ENCODE data around the gene FIBCD1.

Gene FIBCD1

DNA sequence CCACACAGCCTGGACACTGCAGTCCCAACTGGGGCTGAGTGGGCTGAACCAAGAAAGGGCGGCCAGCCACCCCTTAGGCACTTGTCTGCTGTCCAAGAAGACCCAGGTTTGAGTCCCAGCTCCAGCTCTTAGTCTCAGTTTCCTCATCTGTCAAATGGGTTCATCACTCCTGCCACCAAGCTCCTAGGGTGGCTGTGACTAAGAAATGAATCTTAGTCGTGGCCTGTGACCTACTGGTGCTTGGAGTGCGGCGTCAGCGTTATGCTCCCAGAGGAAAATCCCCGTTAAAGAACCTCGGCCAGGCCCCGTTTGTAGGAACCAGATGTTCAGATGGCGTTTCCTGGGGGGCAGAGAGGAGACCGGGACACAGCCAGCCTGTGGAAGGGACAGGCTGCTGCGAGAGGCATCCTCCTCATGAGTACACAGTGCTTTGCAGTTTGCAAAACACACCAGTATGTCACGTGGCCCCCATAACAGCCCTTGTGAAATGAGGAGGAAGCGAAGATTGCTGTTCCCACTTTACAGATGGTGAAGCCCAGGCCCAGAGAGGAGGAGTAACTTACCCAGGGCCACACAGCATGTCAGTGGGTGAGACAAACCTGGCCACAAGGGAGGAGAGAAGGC, 3.3 kb downstream of the FIBCD1 start:
- DNase-seq: no peak

DNA sequence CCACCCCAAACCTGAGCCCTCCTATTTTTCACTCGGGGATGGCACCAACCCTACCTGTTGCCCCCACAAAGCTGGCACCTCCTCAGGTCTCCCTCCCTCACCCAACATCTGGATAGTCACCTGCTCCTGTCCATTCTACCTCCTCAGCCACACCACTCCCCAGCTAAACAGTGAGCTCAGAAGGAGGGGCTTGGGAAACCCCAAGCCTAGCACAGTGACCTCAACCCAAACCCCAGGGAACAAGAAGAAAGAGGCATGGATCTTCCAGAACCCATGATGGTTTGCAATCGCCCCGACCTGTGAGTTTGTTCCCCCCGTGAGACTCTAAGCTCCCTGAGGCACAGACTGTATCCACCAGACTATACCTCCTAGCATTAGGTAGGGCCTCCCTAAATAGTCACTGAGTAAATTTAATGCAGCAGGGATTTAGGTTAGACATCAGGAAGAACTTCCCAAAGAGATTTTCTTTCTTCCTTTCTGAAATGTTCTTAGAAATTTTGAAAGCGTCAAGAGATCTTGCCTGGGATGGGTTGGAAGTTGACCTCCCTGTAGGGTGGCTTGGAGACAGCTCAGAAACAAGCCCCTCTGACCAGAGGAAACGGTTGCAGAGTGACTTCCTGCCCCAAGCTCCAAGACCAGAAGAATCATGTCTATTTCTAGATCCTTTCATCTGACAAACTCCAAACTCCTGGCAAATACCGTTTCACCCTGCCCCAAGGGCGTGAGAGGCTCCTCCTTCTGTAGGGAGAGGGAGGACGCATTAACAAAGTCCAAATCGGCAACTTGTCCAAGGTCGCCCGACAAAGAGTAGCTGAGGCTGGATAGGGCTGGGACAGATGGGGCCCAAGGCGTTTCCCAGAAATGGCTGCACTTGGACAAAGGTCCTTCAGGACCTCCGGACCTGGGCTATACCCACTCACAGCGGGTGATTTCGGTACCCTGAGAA, 4.1 kb downstream of the FIBCD1 start:
- DNase-seq: no peak

DNA sequence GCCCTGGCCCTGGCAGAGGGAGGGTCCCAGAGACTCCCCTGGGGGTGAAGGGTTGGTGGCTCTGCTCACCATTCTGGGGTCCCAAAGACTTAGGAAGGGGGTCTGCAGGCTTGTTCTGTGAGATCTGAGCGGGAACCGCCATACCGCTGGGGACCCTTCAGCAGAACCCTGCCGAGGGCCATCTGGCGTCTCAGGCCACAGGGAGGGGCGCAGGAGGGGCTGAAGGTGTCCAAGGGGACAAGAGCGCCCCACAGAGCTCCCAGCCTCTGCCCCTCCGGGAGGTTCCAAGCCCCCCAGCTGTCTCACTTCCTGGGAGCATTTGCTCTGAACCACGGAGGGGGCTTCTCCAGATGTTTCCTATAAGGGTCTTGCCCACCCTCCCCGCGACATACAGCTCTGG, 4.8 kb downstream of the FIBCD1 start:
- DNase-seq: no peak

GRCh38 chr9:130933114-130934046, 5.7 kb downstream of the FIBCD1 start:
- DNase-seq: no peak

- no peak for DNase-seq
Measured at GRCh38 chr9:130932255-130933079, 6.6 kb downstream of the FIBCD1 start.

DNA sequence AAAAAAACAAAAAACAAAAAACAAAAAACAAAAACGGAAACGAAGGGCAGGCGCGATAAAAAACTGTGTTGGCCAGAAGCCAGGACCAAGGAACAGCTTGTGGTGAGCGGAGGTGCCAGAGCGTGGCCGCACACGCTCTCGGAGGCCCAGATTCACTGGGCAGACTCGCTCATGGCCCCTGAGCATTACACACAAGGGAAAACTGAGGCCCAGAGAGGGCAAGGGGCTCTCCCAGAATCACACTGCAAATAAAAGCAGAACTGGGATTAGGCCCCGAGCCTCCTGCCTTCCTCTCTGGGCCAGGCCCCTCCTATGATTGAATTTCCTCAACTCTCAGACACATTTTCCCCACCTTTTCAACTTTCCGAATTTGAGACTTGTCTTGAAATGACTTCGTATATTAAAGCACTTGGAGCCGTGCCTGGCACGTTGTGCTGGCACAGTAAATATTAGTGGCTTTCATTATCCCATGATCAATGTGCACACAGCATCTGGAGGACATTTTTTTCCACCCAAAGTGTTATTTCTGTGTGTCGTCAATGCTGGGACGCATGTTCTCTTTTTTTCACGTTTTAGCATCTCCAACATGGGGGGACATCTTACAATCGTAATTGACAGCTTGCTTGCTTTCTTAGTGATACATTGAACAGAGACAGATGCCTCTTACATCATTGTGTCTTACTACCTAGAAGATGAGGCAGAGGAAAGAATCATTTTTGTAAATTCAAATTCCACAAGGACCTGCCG, 7.4 kb downstream of the FIBCD1 start:
- no peak for DNase-seq

DNA sequence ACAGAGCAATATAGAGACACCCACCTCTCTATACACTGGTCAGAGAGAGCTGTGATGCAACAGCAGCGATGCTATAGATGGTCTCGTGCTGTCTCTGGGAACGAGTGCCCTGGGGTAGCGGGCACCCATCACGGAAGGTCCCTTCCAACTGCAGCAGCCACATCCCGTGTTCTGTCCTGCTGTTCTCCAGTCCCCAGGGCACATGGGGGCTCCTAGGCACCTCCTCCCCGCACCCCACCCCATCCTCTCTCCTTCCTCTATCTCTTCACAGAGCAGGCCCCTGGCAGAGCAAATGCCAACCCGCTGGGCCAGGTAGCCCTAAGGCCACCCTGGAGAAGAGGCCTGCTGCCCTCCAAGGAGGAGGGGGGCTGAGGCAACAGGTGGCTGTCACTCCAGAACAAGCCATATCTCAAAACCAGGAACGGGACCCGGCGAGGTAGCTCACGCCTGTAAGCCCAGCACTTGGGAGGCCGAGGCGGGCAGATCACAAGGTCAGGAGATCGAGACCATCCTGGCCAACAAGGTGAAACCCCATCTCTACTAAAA, 8.2 kb downstream of the FIBCD1 start:
- DNase-seq: no peak

DNA sequence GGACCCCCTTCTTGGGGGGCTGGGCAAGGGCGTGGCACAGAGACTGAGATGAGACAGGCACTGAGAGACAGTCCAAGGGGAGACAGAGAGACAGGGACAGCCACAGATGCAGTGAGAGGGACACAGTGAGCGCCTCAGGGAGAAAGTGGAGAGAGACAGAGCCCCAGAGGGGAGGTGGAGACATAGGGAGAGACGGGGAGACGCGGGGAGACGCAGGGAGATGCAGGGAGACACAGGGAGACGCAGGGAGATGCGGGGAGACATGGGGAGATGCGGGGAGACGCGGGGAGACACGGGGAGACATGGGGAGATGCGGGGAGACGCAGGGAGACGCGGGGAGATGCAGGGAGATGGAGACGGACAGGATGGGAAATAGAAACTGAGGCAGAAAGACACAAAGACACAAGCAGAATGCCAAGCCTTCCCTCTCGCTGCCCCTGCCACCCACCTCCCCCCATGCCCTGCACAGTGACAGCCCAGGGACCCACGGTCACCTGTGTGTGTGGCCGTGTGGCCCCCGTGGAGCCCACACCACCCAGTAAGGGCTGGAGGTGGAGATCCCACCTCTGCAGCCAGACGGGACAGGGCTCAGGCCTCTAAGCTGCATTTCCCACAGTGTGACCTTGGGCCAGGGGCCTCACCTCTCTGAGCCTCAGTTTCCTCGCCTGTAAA, 8.8 kb downstream of the FIBCD1 start:
- DNase-seq: no peak

GRCh38 chr9:130929571-130930038, 9.4 kb downstream of the FIBCD1 start:
- no peak for DNase-seq

GRCh38 chr9:130927995-130928900, 10.8 kb downstream of the FIBCD1 start:
- no peak for DNase-seq

DNA sequence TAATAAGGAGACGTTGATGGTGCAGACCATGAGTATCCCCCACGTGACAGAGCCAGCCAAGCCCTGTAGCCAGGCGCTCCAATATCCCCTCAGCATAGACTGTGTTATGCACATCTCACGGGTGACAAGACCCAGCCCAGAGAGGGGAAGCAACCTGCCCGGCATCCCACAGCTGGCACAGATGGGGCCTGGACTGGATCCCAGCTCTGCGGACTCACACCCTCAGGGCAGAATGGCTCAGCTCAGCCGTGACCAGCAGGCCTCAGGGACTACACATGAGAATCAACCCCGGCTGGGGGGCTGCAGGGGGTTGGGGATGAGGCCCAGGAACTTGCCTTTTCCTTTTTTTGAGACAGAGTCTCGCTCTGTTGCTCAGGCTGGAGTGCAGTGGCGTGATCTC, 11.7 kb downstream of the FIBCD1 start:
- no peak for DNase-seq

GRCh38 chr9:130925050-130925678, 13.9 kb downstream of the FIBCD1 start:
- DNase-seq: no peak

- no peak for DNase-seq
Measured at GRCh38 chr9:130924448-130924788, 14.6 kb downstream of the FIBCD1 start.

GRCh38 chr9:130923611-130924447, 15.2 kb downstream of the FIBCD1 start:
- no peak for DNase-seq

DNA sequence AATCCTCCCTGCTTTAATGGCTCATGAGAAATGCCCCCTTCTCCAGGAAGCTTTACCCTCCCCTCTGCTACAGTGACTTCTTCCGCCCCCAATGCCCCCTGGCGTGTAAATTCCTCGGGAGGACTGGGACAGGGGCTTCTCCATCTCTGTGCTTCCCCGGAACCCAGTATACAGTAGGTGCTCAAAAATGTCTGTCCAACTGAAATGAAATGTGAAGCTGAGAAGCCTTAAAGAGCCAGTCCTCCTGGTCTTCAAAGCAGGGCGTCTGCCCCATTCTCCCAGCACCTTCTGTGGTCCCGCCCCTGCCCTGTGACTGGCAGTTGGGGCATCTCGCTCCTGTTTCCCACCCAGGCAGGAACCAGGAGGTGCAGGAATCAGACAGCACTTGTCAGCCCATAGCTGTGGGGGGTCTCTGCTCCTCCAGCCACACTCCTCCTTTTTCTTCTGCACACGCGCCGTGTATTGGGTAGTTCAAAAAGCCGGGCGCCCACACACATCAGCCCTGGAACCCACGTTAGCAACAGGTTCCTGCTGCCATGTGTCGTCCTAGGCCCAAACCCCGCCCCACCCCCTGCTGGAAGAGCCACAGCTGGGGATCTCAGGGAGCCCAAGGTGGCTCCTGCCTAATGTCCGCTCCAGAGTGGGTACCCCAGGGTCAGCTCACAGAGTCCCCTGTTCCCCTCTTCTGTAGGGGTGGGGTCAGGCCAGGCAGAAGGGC, 16.0 kb downstream of the FIBCD1 start:
- no peak for DNase-seq

DNA sequence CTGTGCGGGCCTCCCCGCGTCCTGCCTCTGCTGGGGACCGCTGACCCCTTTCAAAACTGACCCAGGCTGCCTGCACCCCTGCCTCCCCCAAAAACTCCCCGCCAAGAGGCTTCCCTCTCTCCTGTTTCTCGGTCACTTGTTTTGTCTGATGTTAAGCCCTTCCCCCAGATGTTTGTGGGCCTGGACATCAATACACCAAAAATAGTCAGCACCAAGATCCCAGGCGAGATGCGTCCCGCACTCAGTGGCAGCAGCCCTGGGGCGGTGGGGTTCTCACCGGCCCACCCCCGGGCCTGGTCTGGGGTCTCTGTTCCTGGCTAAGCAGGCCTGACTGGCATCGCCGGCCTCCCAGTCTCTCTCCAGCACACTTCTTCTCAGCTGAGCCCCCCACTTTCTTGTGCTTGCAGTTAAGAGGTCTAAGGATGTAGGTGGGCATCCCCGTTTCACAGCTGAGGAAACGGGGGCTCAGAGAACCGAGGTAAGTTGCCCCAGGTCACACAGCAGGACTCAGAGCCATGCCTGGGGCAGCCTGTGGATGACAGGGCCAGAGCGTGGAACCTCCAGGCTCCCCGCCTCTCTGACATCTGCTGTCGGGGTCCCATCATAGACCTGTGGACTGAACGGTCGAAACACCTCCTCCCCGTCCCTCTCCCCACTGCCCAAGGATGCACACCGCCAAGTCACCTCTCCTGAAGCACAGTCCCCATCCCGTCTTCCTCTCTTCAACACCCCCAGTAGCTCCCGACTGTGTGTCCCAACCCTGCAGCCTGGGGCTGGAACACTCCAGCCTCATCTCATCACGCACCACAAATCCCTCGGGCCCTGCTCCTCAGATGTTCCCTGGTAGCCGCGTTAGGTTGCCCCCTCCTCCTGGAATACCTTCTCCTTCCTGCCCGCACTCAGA, 16.8 kb downstream of the FIBCD1 start:
- DNase-seq: no peak

Measured in activated T-cell treated with anti-CD3 and anti-CD28 coated beads, Interleukin-2, amount 50 U/mL, for 48 hours (primary cell).